Keratinocyte (primary cell): ENCODE results near the gene LRAT. TPM values are rescaled to one million over a fixed set of nuclear protein-coding genes. Genes with fewer than 3 reads are reported as not detected.

Source experiments
- DNase-seq: peaks from one replicate; pipeline ENCODE4 v3.0.0-alpha.2; 2011; ENCODE audit warnings: low read depth, missing footprints, low spot score
- FAIRE-seq: peaks from 2 replicates; lab custom pipeline; 2011; peaks lifted over from hg19 to GRCh38; lab: Jason Lieb, UNC
- H2AFZ ChIP-seq: 2 replicates; pipeline ENCODE4 v1.6.0; 2012; ENCODE audit warnings: low read length, control low read depth, inconsistent platforms; ENCODE audit not compliant: control insufficient read depth
- H3K27ac ChIP-seq: 2 replicates; pipeline ENCODE4 v1.5.1; 2011; ENCODE audit warnings: low read length; ENCODE audit not compliant: control insufficient read depth, insufficient read depth
- H3K27me3 ChIP-seq: 3 replicates; pipeline ENCODE4 v1.6.0; 2011; ENCODE audit warnings: low read length; ENCODE audit not compliant: control insufficient read depth, insufficient read depth; ENCODE audit errors: extremely low read depth
- H3K36me3 ChIP-seq, 2 experiments: 2 replicates in 1 of 2; 3 replicates in 1 of 2; pipeline ENCODE4 v1.5.1; 2011; ENCODE audit warnings: low read length in 2 of 2, mild to moderate bottlenecking in 1 of 2; ENCODE audit not compliant: control insufficient read depth in 2 of 2, insufficient read depth in 2 of 2; ENCODE audit errors: extremely low read depth in 1 of 2
- H3K4me1 ChIP-seq: 3 replicates; pipeline ENCODE4 v1.5.1; 2011; ENCODE audit warnings: low read length; ENCODE audit not compliant: control insufficient read depth, insufficient read depth; ENCODE audit errors: extremely low read depth
- H3K4me2 ChIP-seq: 3 replicates; pipeline ENCODE4 v1.6.0; 2011; ENCODE audit warnings: low read depth, low read length; ENCODE audit not compliant: control insufficient read depth, insufficient read depth; ENCODE audit errors: extremely low read depth
- H3K4me3 ChIP-seq, 3 experiments: fragments of 200-600 bp in 1 of 3; sonication (generic) in 1 of 3; 2 replicates in 2 of 3; 3 replicates in 1 of 3; pipeline ENCODE4 v1.5.1; 2011 to 2016; ENCODE audit warnings: low read length in 3 of 3, mild to moderate bottlenecking in 3 of 3, control low read depth in 2 of 3, inconsistent platforms in 1 of 3, low read depth in 1 of 3, mixed read lengths in 1 of 3, mixed run types in 1 of 3, moderate library complexity in 1 of 3; ENCODE audit not compliant: control insufficient read depth in 2 of 3, insufficient read depth in 2 of 3; ENCODE audit errors: extremely low read depth in 1 of 3
- H3K79me2 ChIP-seq: 2 replicates; pipeline ENCODE4 v1.6.0; 2012; ENCODE audit warnings: low read length; ENCODE audit not compliant: control insufficient read depth, insufficient read depth
- H3K9ac ChIP-seq: 3 replicates; pipeline ENCODE4 v1.6.0; 2011; ENCODE audit warnings: low read length; ENCODE audit not compliant: control insufficient read depth, insufficient read depth; ENCODE audit errors: extremely low read depth
- H3K9me1 ChIP-seq: 3 replicates; pipeline ENCODE4 v1.6.0; 2011; ENCODE audit warnings: low read length; ENCODE audit not compliant: control insufficient read depth, insufficient read depth; ENCODE audit errors: extremely low read depth
- H3K9me3 ChIP-seq: 2 replicates; pipeline ENCODE4 v1.5.1; 2012; ENCODE audit warnings: low read depth, low read length; ENCODE audit not compliant: control insufficient read depth
- H4K20me1 ChIP-seq: 3 replicates; pipeline ENCODE4 v1.6.0; 2011; ENCODE audit warnings: low read length; ENCODE audit not compliant: control insufficient read depth, insufficient read depth; ENCODE audit errors: extremely low read depth
- EZH2 ChIP-seq: IDR thresholded peaks from one replicate; pipeline ENCODE4 v1.6.1; 2012; ENCODE audit warnings: inconsistent platforms, mild to moderate bottlenecking, low read length, moderate library complexity
- dilution Hi-C: fragments of 300-500 bp; cut with MboI; formaldehyde crosslinking; loops from one replicate; pipeline ENCODE4 v1.7.0; 2020; ENCODE audit warnings: low sequenced_read_pairs; ENCODE audit not compliant: extremely low pct_ligation_motif_present
- polyA minus RNA-seq, 3 experiments: library from RNA; depleted of rRNA, polyadenylated mRNA; stranded (reverse); fragments of >200 nt; gene quantifications; 1 replicate in 1 of 3; 2 replicates in 1 of 3; 3 replicates in 1 of 3; pipeline ENCODE4 v1.2.3, GENCODE V29; 2011
- polyA plus RNA-seq, 5 experiments: library from polyadenylated mRNA; depleted of rRNA in 3 of 5; stranded (reverse) in 3 of 5; stranded (forward) in 1 of 5; unstranded in 1 of 5; fragments of >200 nt; gene quantifications; 1 replicate in 1 of 5; 2 replicates in 3 of 5; 3 replicates in 1 of 5; pipeline versions ENCODE4 v1.2.1 to v1.2.3, GENCODE V29; 2011 to 2012; ENCODE audit warnings: missing spikeins in 2 of 5, low read depth in 1 of 5, low replicate concordance in 1 of 5
- TF ChIP-seq, protein P1 (sequence below), 3 experiments: IDR thresholded peaks in 1 of 3; conservative IDR thresholded peaks in 1 of 3; optimal IDR thresholded peaks in 1 of 3; 2 replicates in 2 of 3; 3 replicates in 1 of 3; pipeline versions ENCODE3 to v1.5.1; 2011; ENCODE audit warnings: low read length in 3 of 3, mild to moderate bottlenecking in 3 of 3, moderate library complexity in 2 of 3, control low read depth in 1 of 3, inconsistent platforms in 1 of 3; ENCODE audit not compliant: insufficient read depth in 2 of 3; ENCODE audit errors: extremely low read depth in 1 of 3

Gene LRAT
- polyA plus RNA-seq, result 1.4 to 2.3 TPM (median 1.9 TPM) in 3 replicates
- polyA plus RNA-seq (2011; ENCODE audit: low read depth), result 4.0 TPM
- polyA plus RNA-seq (2011; cell fraction: cytosol; rRNA removed), result 0.81 and 1.6 TPM in 2 replicates
- polyA plus RNA-seq (2011; cell fraction: nucleus; rRNA removed), result 5.2 and 6.2 TPM in 2 replicates
- 1.8 and 3.6 TPM in 2 replicates for polyA plus RNA-seq (2012; ENCODE audit: low replicate concordance)
- polyA minus RNA-seq, result 0.92 to 6.3 TPM (median 1.3 TPM) in 3 replicates
- polyA minus RNA-seq (2011; cell fraction: cytosol; rRNA and poly(A)+ RNA removed), result 5.0 TPM
- polyA minus RNA-seq (2011; cell fraction: nucleus; rRNA and poly(A)+ RNA removed), result 3.1 and 3.3 TPM in 2 replicates

DNA sequence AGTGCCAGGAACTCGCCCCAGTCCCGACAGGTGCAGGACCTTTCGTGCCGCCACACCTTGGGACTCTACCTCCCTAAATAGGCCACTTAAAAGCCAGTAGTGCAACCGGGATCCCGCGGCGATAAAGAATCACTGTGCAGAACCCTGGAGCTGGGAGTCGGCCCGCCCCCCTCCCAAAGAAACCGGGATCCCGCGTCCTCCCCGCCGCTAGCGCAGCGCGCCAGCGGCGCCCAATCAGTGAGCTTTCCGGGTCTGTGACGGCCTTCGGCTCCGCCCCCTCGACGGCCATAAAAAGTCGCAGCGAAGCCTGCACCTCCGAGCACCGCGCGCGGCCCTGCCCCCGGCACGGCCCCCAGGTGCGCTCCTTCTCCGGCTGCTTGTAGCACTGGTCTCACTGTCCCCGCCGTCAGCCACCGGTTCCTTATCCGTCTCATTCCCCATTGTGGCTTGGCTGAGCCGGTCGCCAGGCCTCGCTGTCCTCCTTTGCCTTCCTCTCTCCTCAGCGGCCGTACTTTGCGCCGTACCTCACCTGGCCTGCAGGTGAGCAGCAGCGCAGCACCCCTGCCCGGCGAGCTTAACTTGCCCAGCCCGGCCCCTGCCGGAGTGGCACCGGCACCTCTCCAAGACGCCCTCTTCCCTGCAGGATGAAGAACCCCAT, at the start of gene LRAT:
Gene LRAT (plus strand): TSS at position 318 of the 658 bp plus-strand sequence. CDS start 327 bp downstream, at position 645.
- Histone ChIP-seq H3K4me1 (peaks cover 16% of the 10 kb centered on the region), H3K36me3 (no peaks in the 10 kb centered on the region), H3K9me3 (no peaks in the 10 kb centered on the region), H3K9ac (peak within 1 kb of the TSS; percentile 73), H4K20me1 (no peaks in the 10 kb centered on the region), H3K27me3 (peaks cover 34% of the 10 kb centered on the region), H3K27ac (no peak within 1 kb of the TSS), H3K4me2 (peak within 1 kb of the TSS; percentile 92), H3K79me2 (no peaks in the 10 kb centered on the region), H3K9me1 (no peaks in the 10 kb centered on the region), H3K4me3 (peak within 1 kb of the TSS; percentile 58 to 82 (median 74)), H2AFZ (peak within 1 kb of the TSS; percentile 99)
- no peak for FAIRE-seq
- DNase-seq, result no peak
- dilution Hi-C loops, result no loop called here
- no peak for TF ChIP-seq EZH2
- TF ChIP-seq, protein P1, sequence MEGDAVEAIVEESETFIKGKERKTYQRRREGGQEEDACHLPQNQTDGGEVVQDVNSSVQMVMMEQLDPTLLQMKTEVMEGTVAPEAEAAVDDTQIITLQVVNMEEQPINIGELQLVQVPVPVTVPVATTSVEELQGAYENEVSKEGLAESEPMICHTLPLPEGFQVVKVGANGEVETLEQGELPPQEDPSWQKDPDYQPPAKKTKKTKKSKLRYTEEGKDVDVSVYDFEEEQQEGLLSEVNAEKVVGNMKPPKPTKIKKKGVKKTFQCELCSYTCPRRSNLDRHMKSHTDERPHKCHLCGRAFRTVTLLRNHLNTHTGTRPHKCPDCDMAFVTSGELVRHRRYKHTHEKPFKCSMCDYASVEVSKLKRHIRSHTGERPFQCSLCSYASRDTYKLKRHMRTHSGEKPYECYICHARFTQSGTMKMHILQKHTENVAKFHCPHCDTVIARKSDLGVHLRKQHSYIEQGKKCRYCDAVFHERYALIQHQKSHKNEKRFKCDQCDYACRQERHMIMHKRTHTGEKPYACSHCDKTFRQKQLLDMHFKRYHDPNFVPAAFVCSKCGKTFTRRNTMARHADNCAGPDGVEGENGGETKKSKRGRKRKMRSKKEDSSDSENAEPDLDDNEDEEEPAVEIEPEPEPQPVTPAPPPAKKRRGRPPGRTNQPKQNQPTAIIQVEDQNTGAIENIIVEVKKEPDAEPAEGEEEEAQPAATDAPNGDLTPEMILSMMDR (optimal IDR thresholded peaks at IDR 0.05 in 1 of 3, IDR thresholded peaks at IDR 0.05 in 1 of 3, conservative IDR thresholded peaks at IDR 0.05 in 1 of 3; ENCODE audit: extremely low read depth in 1 of 3, insufficient read depth in 2 of 3, low read length in 3 of 3), result peak; percentile 46 to 73 (median 47)

DNA sequence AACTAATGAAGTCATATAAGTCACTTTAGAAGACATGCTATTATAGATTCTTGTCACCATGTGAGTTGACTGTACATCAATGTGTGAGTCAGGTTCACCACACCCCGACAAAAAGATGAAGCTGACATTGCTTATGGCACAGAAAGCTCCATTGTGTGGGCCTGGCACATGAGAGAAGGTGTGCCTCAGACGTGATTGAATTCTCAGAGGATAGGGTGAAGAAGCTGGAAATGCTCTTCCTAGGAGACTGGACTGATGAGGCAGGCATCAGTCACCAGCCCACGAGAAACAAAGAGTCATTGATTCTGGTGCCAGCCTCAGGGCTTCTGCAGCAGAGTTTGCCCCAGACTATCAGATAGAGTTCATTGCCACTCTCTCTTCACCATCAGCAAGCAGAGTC, 35.9 kb upstream of the LRAT start:
- Histone ChIP-seq H3K9ac (no peak overlapping the region), H4K20me1 (no peaks in the 10 kb centered on the region), H3K9me3 (no peaks in the 10 kb centered on the region), H3K27ac (peak overlapping the region; percentile 84), H3K4me3 (no peak overlapping the region), H3K4me1 (peaks cover 9% of the 10 kb centered on the region), H3K79me2 (no peaks in the 10 kb centered on the region), H3K9me1 (no peaks in the 10 kb centered on the region), H3K36me3 (no peaks in the 10 kb centered on the region), H2AFZ (peak overlapping the region; percentile 19), H3K4me2 (no peak overlapping the region), H3K27me3 (no peaks in the 10 kb centered on the region)
- FAIRE-seq (peak; percentile 99), DNase-seq (peak; percentile 99)
- TF ChIP-seq, protein P1 (optimal IDR thresholded peaks at IDR 0.05 in 1 of 3, IDR thresholded peaks at IDR 0.05 in 1 of 3, conservative IDR thresholded peaks at IDR 0.05 in 1 of 3; ENCODE audit: extremely low read depth in 1 of 3, insufficient read depth in 2 of 3, low read length in 3 of 3), result no peak
- TF ChIP-seq EZH2, result no peak
- dilution Hi-C loops, result no loop called here
